Measurements from ENCODE around the gene ATP13A2. TPM values are rescaled to one million over a fixed set of nuclear protein-coding genes. Genes with fewer than 3 reads are reported as not detected.
A peak's percentile ranks its signal among the peaks of the same experiment; 100 is the strongest.

ATP13A2 gene
- polyA plus RNA-seq, 3 donors, result 17.6 to 37.8 (median 19.5) TPM

DNA sequence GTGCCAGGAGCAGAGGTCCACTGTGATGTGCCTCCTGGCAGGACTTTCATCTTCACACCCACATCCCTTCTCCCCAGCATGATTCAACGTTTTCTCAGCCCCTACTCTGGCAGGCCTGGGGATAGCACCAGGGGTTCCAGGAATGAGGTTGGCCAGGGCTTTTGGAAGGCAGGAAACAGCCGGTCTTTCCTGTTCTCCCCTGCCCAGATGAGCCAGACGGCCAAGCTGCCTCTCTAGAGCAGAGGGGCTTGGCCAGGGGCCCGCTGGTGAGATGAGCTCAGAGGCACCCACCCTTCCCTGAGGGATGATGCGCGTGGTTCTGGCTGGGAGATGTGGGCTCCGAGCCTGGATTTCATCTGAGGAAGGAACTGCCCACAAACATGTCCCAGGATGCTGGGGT, 27.0 kb downstream of the ATP13A2 start:
- Histone ChIP-seq H2AFZ (ENCODE audit: insufficient read depth, low read depth, low read length, poor library complexity, severe bottlenecking) (no peak overlapping the region), H3K27ac (ENCODE audit: low read depth in 1 of 2, low read length in 2 of 2) (no peak overlapping the region), H3K4me2 (replicated peaks; ENCODE audit: extremely low read depth, low read length, poor library complexity, severe bottlenecking) (no peak overlapping the region), H4K20me1 (ENCODE audit: insufficient read depth, low read length) (no peaks in the 10 kb centered on the region), H3K4me3 (replicated peaks in 1 of 3; ENCODE audit: low read depth in 2 of 3, low read length in 3 of 3) (no peak overlapping the region), H3K79me2 (ENCODE audit: insufficient read depth, low read length) (no peaks in the 10 kb centered on the region), H3K36me3 (replicated peaks in 1 of 2; ENCODE audit: control insufficient read depth in 1 of 2, insufficient read depth in 2 of 2, low read length in 2 of 2) (peaks cover 33 to 35% of the 10 kb centered on the region in 2 donors), H3K4me1 (ENCODE audit: control insufficient read depth in 1 of 2, insufficient read depth in 2 of 2, low read length in 2 of 2) (peaks cover 3 to 9% of the 10 kb centered on the region in 2 donors), H3K9ac (ENCODE audit: insufficient read depth, low read length, poor library complexity, severe bottlenecking) (no peak overlapping the region), H3K27me3 (ENCODE audit: control insufficient read depth in 2 of 2, insufficient read depth in 2 of 2, low read length in 2 of 2) (peaks cover 2 to 24% of the 10 kb centered on the region in 2 donors), H3K9me3 (replicated peaks in 1 of 2; ENCODE audit: control insufficient read depth in 1 of 2, insufficient read depth in 1 of 2, low read length in 2 of 2) (peaks cover 0 to 6% of the 10 kb centered on the region in 2 donors)
- intact Hi-C loops (cut with micrococcal nuclease), result no loop called here
- Mint-ChIP-seq H3K4me1 (peaks cover 8% of the 10 kb centered on the region), H3K27me3 (ENCODE audit: low read depth in 3 of 3) (peaks cover 28 to 35% (median 30%) of the 10 kb centered on the region in 3 donors), H3K27ac (peak overlapping the region in 1 of 7 donors; percentile 18), H3K4me3 (no peak overlapping the region), H3K36me3 (peaks cover 40 to 48% of the 10 kb centered on the region in 2 donors), H3K9me3 (peaks cover 0 to 9% (median 2%) of the 10 kb centered on the region in 7 donors)
- DNase-seq, result no peak
- WGBS (ENCODE audit: insufficient coverage), result 13% methylated on average over 3 of the region's 7 CpGs
- TF ChIP-seq, protein P1, sequence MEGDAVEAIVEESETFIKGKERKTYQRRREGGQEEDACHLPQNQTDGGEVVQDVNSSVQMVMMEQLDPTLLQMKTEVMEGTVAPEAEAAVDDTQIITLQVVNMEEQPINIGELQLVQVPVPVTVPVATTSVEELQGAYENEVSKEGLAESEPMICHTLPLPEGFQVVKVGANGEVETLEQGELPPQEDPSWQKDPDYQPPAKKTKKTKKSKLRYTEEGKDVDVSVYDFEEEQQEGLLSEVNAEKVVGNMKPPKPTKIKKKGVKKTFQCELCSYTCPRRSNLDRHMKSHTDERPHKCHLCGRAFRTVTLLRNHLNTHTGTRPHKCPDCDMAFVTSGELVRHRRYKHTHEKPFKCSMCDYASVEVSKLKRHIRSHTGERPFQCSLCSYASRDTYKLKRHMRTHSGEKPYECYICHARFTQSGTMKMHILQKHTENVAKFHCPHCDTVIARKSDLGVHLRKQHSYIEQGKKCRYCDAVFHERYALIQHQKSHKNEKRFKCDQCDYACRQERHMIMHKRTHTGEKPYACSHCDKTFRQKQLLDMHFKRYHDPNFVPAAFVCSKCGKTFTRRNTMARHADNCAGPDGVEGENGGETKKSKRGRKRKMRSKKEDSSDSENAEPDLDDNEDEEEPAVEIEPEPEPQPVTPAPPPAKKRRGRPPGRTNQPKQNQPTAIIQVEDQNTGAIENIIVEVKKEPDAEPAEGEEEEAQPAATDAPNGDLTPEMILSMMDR (IDR thresholded peaks at IDR 0.05), result no peak

DNA sequence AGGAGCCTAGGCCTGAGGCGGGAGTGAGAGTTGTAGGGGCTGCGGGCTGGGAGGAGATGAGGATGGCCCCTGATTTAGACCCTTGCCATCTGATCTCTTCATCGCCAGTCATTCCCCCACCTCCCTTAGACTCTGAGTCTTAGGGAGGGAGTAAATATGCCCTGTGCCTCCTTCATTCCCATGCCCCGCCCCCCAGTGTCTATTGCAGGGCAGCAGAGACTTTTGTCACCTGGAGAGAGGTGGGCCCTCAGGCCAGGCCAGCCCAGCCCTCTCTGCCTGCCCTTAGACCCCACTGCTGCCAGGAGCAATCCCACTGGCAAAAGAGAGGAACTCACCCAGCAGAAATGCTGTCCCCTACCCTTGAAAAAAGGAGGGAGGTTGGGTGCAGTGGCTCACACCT, 28.1 kb downstream of the ATP13A2 start:
- Mint-ChIP-seq H3K27me3 (ENCODE audit: low read depth in 3 of 3) (peaks cover 38 to 45% (median 40%) of the 10 kb centered on the region in 3 donors), H3K36me3 (peaks cover 34 to 37% of the 10 kb centered on the region in 2 donors), H3K9me3 (peaks cover 0 to 9% (median 2%) of the 10 kb centered on the region in 7 donors), H3K4me1 (peaks cover 10% of the 10 kb centered on the region), H3K27ac (peak overlapping the region in 1 of 7 donors; percentile 79), H3K4me3 (no peak overlapping the region)
- Histone ChIP-seq H4K20me1 (ENCODE audit: insufficient read depth, low read length) (no peaks in the 10 kb centered on the region), H3K36me3 (replicated peaks in 1 of 2; ENCODE audit: control insufficient read depth in 1 of 2, insufficient read depth in 2 of 2, low read length in 2 of 2) (peaks cover 28 to 29% of the 10 kb centered on the region in 2 donors), H3K27me3 (ENCODE audit: control insufficient read depth in 2 of 2, insufficient read depth in 2 of 2, low read length in 2 of 2) (peaks cover 9 to 35% of the 10 kb centered on the region in 2 donors), H3K4me2 (replicated peaks; ENCODE audit: extremely low read depth, low read length, poor library complexity, severe bottlenecking) (no peak overlapping the region), H2AFZ (ENCODE audit: insufficient read depth, low read depth, low read length, poor library complexity, severe bottlenecking) (no peak overlapping the region), H3K79me2 (ENCODE audit: insufficient read depth, low read length) (no peaks in the 10 kb centered on the region), H3K4me1 (ENCODE audit: control insufficient read depth in 1 of 2, insufficient read depth in 2 of 2, low read length in 2 of 2) (peaks cover 3 to 10% of the 10 kb centered on the region in 2 donors), H3K9me3 (replicated peaks in 1 of 2; ENCODE audit: control insufficient read depth in 1 of 2, insufficient read depth in 1 of 2, low read length in 2 of 2) (peaks cover 0 to 10% of the 10 kb centered on the region in 2 donors), H3K4me3 (replicated peaks in 1 of 3; ENCODE audit: low read depth in 2 of 3, low read length in 3 of 3) (no peak overlapping the region), H3K27ac (ENCODE audit: low read depth in 1 of 2, low read length in 2 of 2) (no peak overlapping the region), H3K9ac (ENCODE audit: insufficient read depth, low read length, poor library complexity, severe bottlenecking) (no peak overlapping the region)
- DNase-seq, result no peak
- TF ChIP-seq, protein P1 (IDR thresholded peaks at IDR 0.05), result no peak
- WGBS (ENCODE audit: insufficient coverage), result no CpG with 5 or more reads among the region's 4 CpGs
- intact Hi-C loops (cut with micrococcal nuclease), result no loop called here
